ENCODE data around the gene PPP1R18.
"Not testable (repeated sequence)": the region's sequence is repeated elsewhere in the genome, so short reads cannot be mapped to it uniquely, and the experiment has no call there.

The PPP1R18 gene

DNA sequence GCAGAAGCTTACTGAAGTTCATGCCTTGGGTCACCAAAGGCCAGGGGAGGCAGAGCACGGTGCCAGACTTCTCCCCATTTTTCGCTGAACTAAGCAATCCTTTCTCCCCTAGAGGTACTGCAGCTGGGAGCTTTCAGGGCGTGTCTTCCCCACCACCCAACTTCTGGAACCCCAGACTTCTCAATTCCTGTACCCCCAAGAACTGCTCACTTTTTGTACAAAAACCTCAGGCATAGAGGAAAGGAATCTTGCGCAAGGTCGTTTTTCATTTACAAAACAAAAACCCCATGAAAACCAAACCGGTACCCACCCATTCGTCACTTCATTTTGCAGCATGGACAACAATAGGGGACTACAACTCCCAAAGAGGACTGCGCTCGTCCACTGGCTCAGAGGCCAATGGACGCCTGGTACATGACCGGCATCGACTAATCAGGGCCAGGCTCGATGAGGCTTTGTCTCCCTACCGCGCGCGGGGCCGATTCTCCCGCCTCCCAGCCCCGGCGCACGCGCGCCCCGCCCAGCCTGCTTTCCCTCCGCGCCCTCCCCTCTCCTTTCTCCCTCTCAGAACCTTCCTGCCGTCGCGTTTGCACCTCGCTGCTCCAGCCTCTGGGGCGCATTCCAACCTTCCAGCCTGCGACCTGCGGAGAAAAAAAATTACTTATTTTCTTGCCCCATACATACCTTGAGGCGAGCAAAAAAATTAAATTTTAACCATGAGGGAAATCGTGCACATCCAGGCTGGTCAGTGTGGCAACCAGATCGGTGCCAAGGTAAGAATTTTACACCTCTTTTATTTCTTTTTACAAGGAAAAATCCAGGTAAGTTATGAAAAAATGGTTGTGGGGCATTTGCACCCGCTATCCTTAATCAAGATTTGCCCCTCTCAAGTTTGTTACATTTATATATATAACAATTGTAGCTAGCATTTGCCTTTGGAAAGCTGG is 33.6 kb upstream of the PPP1R18 start, which contains the start of gene TUBB:
TSS of gene TUBB (plus strand) at position 562 of the 947 bp plus-strand sequence. CDS start at position 717, 155 bp downstream.
- DNase-seq (ENCODE audit: low spot score): peak; percentile 99

- no peak for DNase-seq (ENCODE audit: low spot score)
Measured at GRCh38 chr6:30719356-30719755, 32.9 kb upstream of the PPP1R18 start.

- DNase-seq (ENCODE audit: low spot score): not testable (repeated sequence)
Measured at GRCh38 chr6:30717845-30718720, 31.6 kb upstream of the PPP1R18 start.

DNA sequence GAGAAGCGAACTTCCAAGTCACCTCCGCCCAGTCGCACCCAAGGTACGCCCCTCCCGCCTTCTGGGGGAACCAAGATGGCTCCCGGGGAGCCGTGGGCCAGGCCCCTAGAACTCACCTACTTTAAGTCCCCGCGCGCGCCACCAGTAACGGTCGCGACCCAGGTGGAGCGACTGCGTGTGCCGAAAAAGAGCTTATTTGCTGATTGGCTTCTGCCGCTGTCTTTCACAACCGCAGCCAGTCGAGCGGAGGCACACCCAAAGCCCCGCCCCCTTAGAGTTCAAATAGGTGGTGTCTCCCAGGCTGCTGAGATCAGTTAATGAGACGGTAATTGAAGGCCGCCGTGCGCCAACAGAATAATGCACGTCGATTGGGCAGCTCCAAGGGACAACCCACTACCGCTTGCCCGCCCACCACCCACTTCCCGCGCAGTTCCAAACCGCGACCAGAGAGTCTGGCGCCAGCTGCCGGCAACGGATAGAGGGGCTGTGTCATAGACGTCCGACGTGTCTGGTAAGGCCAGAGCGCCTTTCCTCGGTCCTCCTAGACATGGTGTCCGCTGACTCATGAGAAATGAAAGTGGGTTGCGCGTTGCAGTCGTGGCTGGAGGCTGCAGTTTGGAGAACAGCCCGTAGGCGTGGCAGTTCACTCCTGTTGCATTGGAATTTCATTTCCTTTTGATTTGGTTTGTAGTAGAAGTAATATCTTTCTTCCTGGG is 30.8 kb upstream of the PPP1R18 start, which contains the start of gene MDC1:
TSS of gene MDC1 (minus strand) at position 153 of the 716 bp plus-strand sequence. CDS start 2,106 bp downstream, outside the sequence.
- peak; percentile 99 for DNase-seq (ENCODE audit: low spot score)

DNA sequence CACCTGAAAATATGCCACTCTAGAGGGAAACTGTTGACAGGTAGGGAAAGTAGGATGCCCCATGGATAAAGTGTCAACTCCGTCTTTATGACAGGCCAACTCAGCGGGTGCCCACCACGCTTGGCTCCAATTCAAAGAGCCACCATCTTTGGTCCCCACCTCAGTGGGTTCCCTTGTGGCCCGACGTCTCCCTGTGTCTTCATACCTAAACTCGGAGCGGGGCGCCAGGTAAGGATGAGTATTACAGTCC is 30.4 kb upstream of the PPP1R18 start:
- no peak for DNase-seq (ENCODE audit: low spot score)

DNA sequence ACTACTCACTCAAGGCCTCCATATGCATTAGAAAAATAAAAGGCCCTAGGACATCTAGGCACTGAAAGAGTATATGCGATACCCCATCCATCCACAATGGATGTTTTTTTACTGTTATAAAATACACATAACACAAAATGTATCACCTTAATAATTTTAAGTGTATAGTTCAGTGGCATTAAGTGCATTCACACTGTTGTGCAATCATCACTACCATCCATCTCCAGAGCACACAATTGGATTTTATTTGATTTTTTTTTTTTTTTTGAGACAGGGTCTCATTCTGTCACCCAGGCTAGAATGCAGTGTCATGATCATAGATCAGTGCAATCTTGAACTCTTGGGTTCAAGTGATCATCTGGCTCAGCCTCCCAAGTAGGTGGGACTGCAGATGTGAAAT is 27.8 kb upstream of the PPP1R18 start:
- no peak for DNase-seq (ENCODE audit: low spot score)

DNA sequence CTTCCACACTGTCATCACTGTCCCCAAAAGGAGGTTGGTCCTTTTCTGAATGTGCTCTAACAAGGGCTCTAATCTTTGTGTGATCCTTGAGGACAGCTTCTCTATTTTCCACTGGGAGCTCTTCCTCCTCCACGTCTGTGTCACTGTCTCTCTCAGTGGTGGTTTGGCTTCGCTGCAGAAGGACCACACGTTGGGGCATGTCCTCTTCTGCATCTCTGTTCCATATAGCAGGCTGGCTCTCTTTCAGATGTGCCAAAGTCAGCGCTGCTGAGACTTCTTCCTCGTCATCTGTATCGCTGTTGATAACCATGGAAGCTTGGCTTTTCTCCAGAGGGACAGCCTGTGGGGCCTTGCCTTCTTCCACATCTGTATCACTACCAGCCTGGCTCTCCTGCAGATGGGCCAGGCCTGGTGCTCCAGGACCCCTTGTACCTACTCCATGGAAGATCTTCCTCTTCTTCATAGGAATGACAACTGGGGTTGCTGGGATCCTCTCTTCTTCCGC is 26.0 kb upstream of the PPP1R18 start:
- DNase-seq (ENCODE audit: low spot score): no peak

GRCh38 chr6:30711758-30712380 is 25.4 kb upstream of the PPP1R18 start:
- DNase-seq (ENCODE audit: low spot score): no peak

GRCh38 chr6:30709101-30709868 is 22.8 kb upstream of the PPP1R18 start:
- DNase-seq (ENCODE audit: low spot score): no peak

DNA sequence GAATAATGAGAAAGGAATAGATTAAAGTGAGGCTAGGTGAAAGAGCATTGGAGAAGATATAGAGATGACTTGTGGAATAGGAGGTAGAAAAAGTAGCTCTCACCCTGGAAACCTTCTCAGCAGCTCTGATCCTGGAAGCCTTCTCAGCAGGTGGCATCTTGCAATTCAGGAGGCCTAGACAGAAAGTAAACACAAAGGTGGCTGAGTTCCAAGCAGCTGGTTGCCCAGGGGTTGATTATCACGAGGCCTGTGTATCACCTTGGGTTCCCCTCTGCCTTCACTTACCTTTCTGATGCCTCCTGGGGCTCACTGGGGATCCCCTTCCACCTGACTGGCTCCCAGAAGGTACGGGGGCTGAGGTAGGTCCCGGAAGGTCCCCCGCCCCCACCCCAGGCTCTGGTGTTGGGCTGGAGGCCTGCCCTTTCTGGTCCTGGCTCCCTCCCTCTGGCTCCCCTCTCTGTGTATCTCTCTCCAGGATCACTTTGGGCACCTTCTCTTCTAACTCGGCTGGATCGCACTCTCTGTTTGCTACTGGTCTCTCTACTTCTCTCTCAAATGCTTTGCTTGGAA is 20.9 kb upstream of the PPP1R18 start:
- DNase-seq (ENCODE audit: low spot score): no peak

DNA sequence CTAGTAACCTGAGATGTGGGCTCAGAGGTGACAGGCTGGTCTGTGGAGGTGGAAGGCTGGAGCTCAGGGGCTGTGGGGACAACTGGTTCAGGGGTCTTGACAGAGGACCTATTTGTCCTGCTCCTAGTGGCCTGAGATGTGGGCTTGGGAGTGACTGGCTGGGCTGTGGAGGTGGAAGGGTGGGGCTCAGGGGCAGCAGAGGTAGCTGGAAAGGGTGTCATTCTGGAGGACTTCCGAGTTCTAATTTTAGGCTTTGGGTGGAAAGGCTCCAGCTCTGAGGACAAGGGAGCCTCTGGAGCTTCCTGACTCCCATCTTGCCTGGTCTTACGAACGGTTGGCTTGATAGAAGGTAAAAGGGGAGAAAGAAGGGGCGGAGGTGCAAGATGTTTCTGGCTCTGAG is 19.2 kb upstream of the PPP1R18 start:
- DNase-seq (ENCODE audit: low spot score): no peak

DNA sequence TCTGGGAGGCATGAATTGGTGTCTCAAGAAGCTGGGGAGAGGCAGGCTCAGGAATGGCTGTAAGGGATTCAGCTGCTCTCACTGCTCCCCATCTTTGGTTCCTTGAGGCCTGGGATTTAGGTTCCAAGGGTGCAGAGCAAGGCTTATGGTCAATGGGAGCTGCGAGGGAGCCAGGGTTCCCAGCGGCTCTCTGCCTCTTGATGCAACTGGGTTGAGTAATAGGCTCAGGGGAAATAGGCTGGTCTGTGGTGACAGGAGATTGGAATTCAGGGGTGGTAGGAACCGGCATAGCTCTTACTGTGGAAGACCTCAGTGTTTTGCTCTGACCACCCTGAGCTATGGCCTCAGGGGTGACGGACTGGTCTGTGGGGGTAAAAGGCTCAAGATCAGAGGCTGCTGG is 17.4 kb upstream of the PPP1R18 start:
- no peak for DNase-seq (ENCODE audit: low spot score)

- no peak for DNase-seq (ENCODE audit: low spot score)
Measured at GRCh38 chr6:30703011-30703410, 16.6 kb upstream of the PPP1R18 start.

GRCh38 chr6:30700340-30700739 is 13.9 kb upstream of the PPP1R18 start:
- DNase-seq (ENCODE audit: low spot score): no peak

GRCh38 chr6:30696432-30696831 is 10.0 kb upstream of the PPP1R18 start:
- DNase-seq (ENCODE audit: low spot score): no peak

GRCh38 chr6:30691208-30691847 is 4.9 kb upstream of the PPP1R18 start:
- no peak for DNase-seq (ENCODE audit: low spot score)

GRCh38 chr6:30690403-30691207 is 4.2 kb upstream of the PPP1R18 start, which contains the start of gene NRM:
NRM (minus strand) TSS chr6:30690984; CDS start chr6:30690974, 10 bp downstream.
- peak; percentile 84 for DNase-seq (ENCODE audit: low spot score)

DNA sequence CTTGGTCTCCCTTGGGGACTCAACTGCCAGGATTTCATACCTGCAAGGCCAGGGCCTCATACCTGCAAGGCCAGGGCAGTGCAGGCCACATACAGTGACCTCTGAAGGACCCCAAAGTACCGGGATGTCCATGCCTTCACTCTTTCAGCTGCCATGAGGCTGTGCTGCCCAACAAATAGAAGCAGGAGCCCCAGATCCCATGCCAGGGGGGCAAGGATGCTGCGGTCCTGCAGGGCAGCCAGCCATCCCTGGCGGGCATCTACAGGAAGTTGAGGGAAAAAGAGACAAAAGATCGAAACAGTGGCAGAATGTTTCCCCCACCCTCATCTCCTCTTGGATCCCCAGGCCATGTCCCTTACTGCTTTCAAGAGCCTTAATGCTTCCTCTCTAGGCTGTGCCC is 3.5 kb upstream of the PPP1R18 start:
- DNase-seq (ENCODE audit: low spot score): no peak

Data from putamen (tissue), 1 donor.